Skeletal muscle tissue (tissue), 4 donors: ENCODE data around the gene NECTIN1. TPM values are rescaled to one million over a fixed set of nuclear protein-coding genes. Genes with fewer than 3 reads are reported as not detected.

Experiments
- H3K27ac ChIP-seq: one replicate; pipeline ENCODE4 v1.7.0; 2013; ENCODE audit warnings: mild to moderate bottlenecking, low read depth, low read length, inconsistent platforms
- H3K27me3 ChIP-seq, 3 donors: one replicate each; pipeline ENCODE4 v1.7.0; 2013; ENCODE audit warnings: low read length in 3 of 3; ENCODE audit not compliant: control insufficient read depth in 3 of 3, insufficient read depth in 3 of 3
- H3K36me3 ChIP-seq, 3 donors: one replicate each; pipeline ENCODE4 v1.7.0; 2013; ENCODE audit warnings: low read length in 3 of 3; ENCODE audit not compliant: control insufficient read depth in 3 of 3, insufficient read depth in 3 of 3
- H3K4me1 ChIP-seq, 3 donors: one replicate each; pipeline ENCODE4 v1.7.0; 2013; ENCODE audit warnings: low read length in 3 of 3, mild to moderate bottlenecking in 3 of 3; ENCODE audit not compliant: control insufficient read depth in 3 of 3, insufficient read depth in 3 of 3
- H3K4me3 ChIP-seq, 3 donors: one replicate each; pipeline ENCODE4 v1.7.0; 2013; ENCODE audit warnings: low read length in 3 of 3
- H3K9ac ChIP-seq, 3 donors: one replicate each; pipeline ENCODE4 v1.7.0; 2013; ENCODE audit warnings: low read length in 3 of 3, mild to moderate bottlenecking in 3 of 3, moderate library complexity in 2 of 3, low read depth in 1 of 3
- H3K9me3 ChIP-seq, 3 donors: one replicate each; pipeline ENCODE4 v1.7.0; 2013; ENCODE audit warnings: low read length in 3 of 3; ENCODE audit not compliant: control insufficient read depth in 3 of 3
- total RNA-seq: library from RNA; depleted of rRNA; stranded (reverse); fragments of >200 nt; gene quantifications from one replicate; pipeline ENCODE4 v1.2.3, GENCODE V29; 2014
- donor health status: Osteomylitis.

The NECTIN1 gene
- total RNA-seq, 1 donor from 2014 or later: 4.2 TPM

GRCh38 chr11:119687373-119688046, 41.5 kb downstream of the NECTIN1 start:
- H3K4me1 ChIP-seq: peaks cover 0 to 10% (median 9%) of the 10 kb centered on the region in 3 donors
- H3K27ac ChIP-seq: no peak overlapping the region

GRCh38 chr11:119686177-119686882, 42.7 kb downstream of the NECTIN1 start:
- H3K9me3 ChIP-seq: no peaks in the 10 kb centered on the region
- H3K27me3 ChIP-seq: peaks cover 0 to 6% (median 0%) of the 10 kb centered on the region in 3 donors
- no peak overlapping the region for H3K9ac ChIP-seq
- no peak overlapping the region for H3K4me3 ChIP-seq
- no peak overlapping the region for H3K27ac ChIP-seq
- H3K4me1 ChIP-seq: peaks cover 0 to 13% (median 10%) of the 10 kb centered on the region in 3 donors
- H3K36me3 ChIP-seq: no peaks in the 10 kb centered on the region

More at GRCh38 chr11:119687373-119688046, 41.5 kb downstream of the NECTIN1 start:
- H3K9ac ChIP-seq: no peak overlapping the region
- no peaks in the 10 kb centered on the region for H3K9me3 ChIP-seq
- H3K4me3 ChIP-seq: no peak overlapping the region
- no peaks in the 10 kb centered on the region for H3K36me3 ChIP-seq
- peaks cover 0 to 4% (median 0%) of the 10 kb centered on the region in 3 donors for H3K27me3 ChIP-seq

GRCh38 chr11:119685111-119685746, 43.8 kb downstream of the NECTIN1 start:
- Histone ChIP-seq H3K9me3 (no peaks in the 10 kb centered on the region), H3K27ac (no peak overlapping the region), H3K4me3 (no peak overlapping the region), H3K27me3 (peaks cover 0 to 6% (median 0%) of the 10 kb centered on the region in 3 donors), H3K36me3 (no peaks in the 10 kb centered on the region), H3K9ac (no peak overlapping the region), H3K4me1 (peaks cover 0 to 21% (median 20%) of the 10 kb centered on the region in 3 donors)

- Histone ChIP-seq H3K9me3 (no peaks in the 10 kb centered on the region), H3K4me3 (no peak overlapping the region), H3K27ac (no peak overlapping the region), H3K4me1 (peaks cover 0 to 21% (median 20%) of the 10 kb centered on the region in 3 donors), H3K27me3 (peaks cover 0 to 6% (median 0%) of the 10 kb centered on the region in 3 donors), H3K9ac (no peak overlapping the region), H3K36me3 (no peaks in the 10 kb centered on the region)
Observed at GRCh38 chr11:119684361-119685110, 44.5 kb downstream of the NECTIN1 start.

GRCh38 chr11:119683783-119684182, 45.2 kb downstream of the NECTIN1 start:
- Histone ChIP-seq H3K4me1 (peaks cover 0 to 21% (median 20%) of the 10 kb centered on the region in 3 donors), H3K27ac (no peak overlapping the region), H3K36me3 (no peaks in the 10 kb centered on the region), H3K4me3 (no peak overlapping the region), H3K9me3 (no peaks in the 10 kb centered on the region), H3K9ac (no peak overlapping the region), H3K27me3 (peaks cover 0 to 6% (median 0%) of the 10 kb centered on the region in 3 donors)

GRCh38 chr11:119681361-119681910, 47.6 kb downstream of the NECTIN1 start:
- H3K4me1 ChIP-seq: peaks cover 0 to 25% (median 23%) of the 10 kb centered on the region in 3 donors
- no peak overlapping the region for H3K27ac ChIP-seq

GRCh38 chr11:119680541-119681360, 48.2 kb downstream of the NECTIN1 start:
- Histone ChIP-seq H3K9me3 (no peaks in the 10 kb centered on the region), H3K4me1 (peaks cover 0 to 25% (median 23%) of the 10 kb centered on the region in 3 donors), H3K27me3 (peaks cover 0 to 6% (median 0%) of the 10 kb centered on the region in 3 donors), H3K27ac (no peak overlapping the region), H3K9ac (no peak overlapping the region), H3K4me3 (no peak overlapping the region), H3K36me3 (peaks cover 0 to 4% (median 4%) of the 10 kb centered on the region in 3 donors)

More at GRCh38 chr11:119681361-119681910, 47.6 kb downstream of the NECTIN1 start:
- Histone ChIP-seq H3K9me3 (no peaks in the 10 kb centered on the region), H3K36me3 (peaks cover 0 to 4% (median 4%) of the 10 kb centered on the region in 3 donors), H3K4me3 (no peak overlapping the region), H3K9ac (no peak overlapping the region), H3K27me3 (peaks cover 0 to 6% (median 0%) of the 10 kb centered on the region in 3 donors)

GRCh38 chr11:119679346-119679745, 49.7 kb downstream of the NECTIN1 start:
- no peak overlapping the region for H3K9ac ChIP-seq
- H3K9me3 ChIP-seq: no peaks in the 10 kb centered on the region
- H3K4me1 ChIP-seq: peaks cover 0 to 20% (median 17%) of the 10 kb centered on the region in 3 donors
- H3K27ac ChIP-seq: no peak overlapping the region
- peaks cover 2 to 5% (median 4%) of the 10 kb centered on the region in 3 donors for H3K36me3 ChIP-seq
- H3K4me3 ChIP-seq: no peak overlapping the region
- peaks cover 0 to 6% (median 0%) of the 10 kb centered on the region in 3 donors for H3K27me3 ChIP-seq
